SU-DHL-6 (cell line): Measurements from ENCODE around the gene HECTD4.

Experiments
- H2AFZ ChIP-seq: fragments of 200-600 bp; sonication (generic); 2 replicates; pipeline ENCODE4 v1.6.1; 2014; ENCODE audit warnings: low read depth, mild to moderate bottlenecking, moderate library complexity, mixed read lengths, antibody characterized with exemption, low read length; ENCODE audit not compliant: severe bottlenecking
- H3F3A ChIP-seq: fragments of 200-600 bp; shearing (Covaris generic); 2 replicates; pipeline ENCODE4 v1.6.0; 2016; ENCODE audit warnings: antibody characterized with exemption, mild to moderate bottlenecking; ENCODE audit not compliant: insufficient read depth
- H3K27ac ChIP-seq: fragments of 200-600 bp; sonication (generic); 2 replicates; pipeline ENCODE4 v1.5.1; 2016; ENCODE audit warnings: low read depth, mild to moderate bottlenecking, low read length, moderate library complexity, mixed read lengths
- H3K27me3 ChIP-seq: fragments of 200-600 bp; sonication (generic), shearing (Covaris generic); 2 replicates; pipeline ENCODE4 v1.6.0; 2014; ENCODE audit warnings: mild to moderate bottlenecking, low read length
- H3K36me3 ChIP-seq: fragments of 200-600 bp; sonication (generic); 2 replicates; pipeline ENCODE4 v1.6.1; 2014; ENCODE audit warnings: mild to moderate bottlenecking, low read length, mixed read lengths
- H3K4me2 ChIP-seq: fragments of 300-600, 200-600 bp; shearing (Covaris generic), sonication (generic); 2 replicates; pipeline ENCODE4 v1.6.0; 2014; ENCODE audit warnings: low read length, low read depth, mild to moderate bottlenecking; ENCODE audit not compliant: poor library complexity, severe bottlenecking
- H3K4me3 ChIP-seq: fragments of 200-600 bp; sonication (generic); 2 replicates; pipeline ENCODE4 v1.5.1; 2014; ENCODE audit warnings: antibody characterized with exemption, low read length, mild to moderate bottlenecking, mixed read lengths; ENCODE audit not compliant: insufficient read depth, poor library complexity, severe bottlenecking
- H3K79me2 ChIP-seq: fragments of 200-600 bp; sonication (generic); 2 replicates; pipeline ENCODE4 v1.6.1; 2014; ENCODE audit warnings: mild to moderate bottlenecking, low read length, moderate library complexity; ENCODE audit not compliant: insufficient read depth
- H3K9ac ChIP-seq: fragments of 200-600 bp; sonication (generic); 2 replicates; pipeline ENCODE4 v1.7.0; 2014; ENCODE audit warnings: mild to moderate bottlenecking, low read length
- H3K9me2 ChIP-seq: fragments of 200-600 bp; sonication (generic); replicated peaks from 2 replicates; pipeline ENCODE4 v1.6.1; 2014; ENCODE audit warnings: low read length; ENCODE audit not compliant: insufficient read depth
- H3K9me3 ChIP-seq: fragments of 200-600 bp; sonication (generic); 2 replicates; pipeline ENCODE4 v1.6.1; 2014; ENCODE audit warnings: low read length, mixed read lengths; ENCODE audit not compliant: insufficient read depth
- H4K20me1 ChIP-seq: fragments of 200-600 bp; sonication (generic); 2 replicates; pipeline ENCODE4 v1.6.1; 2014; ENCODE audit warnings: low read depth, mild to moderate bottlenecking, antibody characterized with exemption, low read length, moderate library complexity, mixed read lengths
- CTCF ChIP-seq: fragments of 200-600 bp; sonication (generic); IDR thresholded peaks from one replicate; pipeline ENCODE4 v1.5.1; 2017; ENCODE audit warnings: antibody characterized with exemption, mild to moderate bottlenecking, low read length, moderate library complexity; ENCODE audit not compliant: insufficient read depth, poor library complexity, severe bottlenecking
- EZH2phosphoT487 ChIP-seq: fragments of 200-600 bp; sonication (generic), shearing (Covaris generic); conservative IDR thresholded peaks from 2 replicates; pipeline ENCODE4 v1.6.1; 2018; ENCODE audit warnings: mild to moderate bottlenecking, antibody characterized with exemption, low read length, moderate library complexity, mixed read lengths

The HECTD4 gene

GRCh38 chr12:112149596-112149995 lies 232.6 kb downstream of the HECTD4 start:
- Histone ChIP-seq H3K9me2 (no peaks in the 10 kb centered on the region), H3K27ac (no peak overlapping the region), H3F3A (no peaks in the 10 kb centered on the region), H2AFZ (no peak overlapping the region), H4K20me1 (no peaks in the 10 kb centered on the region), H3K9me3 (no peaks in the 10 kb centered on the region), H3K9ac (no peak overlapping the region), H3K27me3 (no peaks in the 10 kb centered on the region), H3K36me3 (0 out of 2 replicates have a peak, but pooled peaks cover 5% of the 10 kb centered on the region), H3K4me3 (no peak overlapping the region), H3K4me2 (no peak overlapping the region), H3K79me2 (no peaks in the 10 kb centered on the region)
- no peak for TF ChIP-seq CTCF
- TF ChIP-seq EZH2phosphoT487: no peak

DNA sequence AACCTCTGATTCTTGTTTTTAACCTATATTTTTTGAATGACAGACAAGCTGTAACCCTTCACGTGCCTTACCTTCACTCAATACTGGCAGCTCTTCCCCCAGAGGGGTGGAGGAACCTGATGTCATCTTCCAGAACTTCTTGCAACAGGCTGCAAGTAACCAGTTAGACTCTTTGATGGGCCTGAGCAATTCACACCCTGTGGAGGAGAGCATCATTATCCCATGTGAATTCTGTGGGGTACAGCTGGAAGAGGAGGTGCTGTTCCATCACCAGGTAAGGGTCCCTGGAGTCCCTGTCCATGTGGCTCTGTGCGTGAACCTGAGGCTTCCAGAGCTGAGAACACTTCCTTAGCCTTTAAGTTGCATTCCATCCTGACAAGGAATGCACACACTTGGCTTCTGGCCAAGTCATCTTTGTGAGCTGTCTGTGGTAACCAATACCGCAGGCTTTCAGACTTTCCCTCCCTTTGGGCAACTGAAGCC lies 234.2 kb downstream of the HECTD4 start:
- no peak overlapping the region for H3K4me3 ChIP-seq
- H3K9me3 ChIP-seq: no peaks in the 10 kb centered on the region
- no peak overlapping the region for H3K9ac ChIP-seq
- no peak for TF ChIP-seq CTCF
- no peak for TF ChIP-seq EZH2phosphoT487
- H3K36me3 ChIP-seq: 0 out of 2 replicates have a peak, but pooled peaks cover 5% of the 10 kb centered on the region
- H4K20me1 ChIP-seq: no peaks in the 10 kb centered on the region
- H3K9me2 ChIP-seq: no peaks in the 10 kb centered on the region
- no peak overlapping the region for H3K4me2 ChIP-seq
- H2AFZ ChIP-seq: no peak overlapping the region
- no peaks in the 10 kb centered on the region for H3K27me3 ChIP-seq
- H3K79me2 ChIP-seq: no peaks in the 10 kb centered on the region
- H3F3A ChIP-seq: no peaks in the 10 kb centered on the region
- H3K27ac ChIP-seq: no peak overlapping the region

DNA sequence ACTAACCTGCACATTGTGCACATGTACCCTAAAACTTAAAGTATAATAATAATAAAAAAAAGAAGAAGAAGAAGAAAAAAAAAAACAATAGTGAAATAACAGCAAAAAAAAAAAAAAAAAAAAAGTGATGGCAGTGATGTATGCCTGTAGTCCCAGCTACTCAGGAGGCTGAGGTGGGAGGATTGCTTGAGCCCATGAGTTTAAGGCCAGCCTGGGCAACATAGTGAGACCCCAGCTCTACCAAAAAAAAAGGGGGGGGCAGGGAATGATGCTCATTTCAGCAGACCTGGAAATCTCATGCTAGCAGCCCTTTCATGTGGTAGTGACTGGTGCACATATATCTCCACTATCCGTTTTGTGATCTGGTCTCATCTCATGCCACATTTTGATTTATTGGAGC lies 236.1 kb downstream of the HECTD4 start:
- Histone ChIP-seq H3K79me2 (no peaks in the 10 kb centered on the region), H3K4me3 (no peak overlapping the region), H3K36me3 (0 out of 2 replicates have a peak, but pooled peaks cover 3% of the 10 kb centered on the region), H2AFZ (no peak overlapping the region), H3K27me3 (no peaks in the 10 kb centered on the region), H3F3A (no peaks in the 10 kb centered on the region), H3K27ac (no peak overlapping the region), H3K9me3 (no peaks in the 10 kb centered on the region), H3K4me2 (no peak overlapping the region), H3K9me2 (no peaks in the 10 kb centered on the region), H3K9ac (no peak overlapping the region), H4K20me1 (no peaks in the 10 kb centered on the region)
- no peak for TF ChIP-seq EZH2phosphoT487
- TF ChIP-seq CTCF: no peak

DNA sequence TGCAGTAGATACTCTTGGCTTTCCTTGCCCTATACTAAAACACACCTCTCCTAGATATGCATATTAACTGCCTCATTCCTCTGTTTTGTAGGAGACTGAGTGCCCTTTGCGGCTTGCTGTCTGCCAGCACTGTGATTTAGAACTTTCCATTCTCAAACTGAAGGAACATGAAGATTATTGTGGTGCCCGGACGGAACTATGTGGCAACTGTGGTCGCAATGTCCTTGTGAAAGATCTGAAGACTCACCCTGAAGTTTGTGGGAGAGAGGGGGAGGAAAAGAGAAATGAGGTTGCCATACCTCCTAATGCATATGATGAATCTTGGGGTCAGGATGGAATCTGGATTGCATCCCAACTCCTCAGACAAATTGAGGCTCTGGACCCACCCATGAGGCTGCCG lies 241.5 kb downstream of the HECTD4 start:
- H4K20me1 ChIP-seq: no peaks in the 10 kb centered on the region
- TF ChIP-seq CTCF (no peak), EZH2phosphoT487 (no peak)
- no peak overlapping the region for H3K9ac ChIP-seq
- H3F3A ChIP-seq: no peaks in the 10 kb centered on the region
- H3K79me2 ChIP-seq: no peaks in the 10 kb centered on the region
- no peak overlapping the region for H3K27ac ChIP-seq
- no peaks in the 10 kb centered on the region for H3K9me3 ChIP-seq
- H3K9me2 ChIP-seq: no peaks in the 10 kb centered on the region
- no peaks in the 10 kb centered on the region for H3K27me3 ChIP-seq
- no peak overlapping the region for H2AFZ ChIP-seq
- H3K36me3 ChIP-seq: 0 out of 2 replicates have a peak, but pooled peaks cover 3% of the 10 kb centered on the region
- H3K4me2 ChIP-seq: no peak overlapping the region
- no peak overlapping the region for H3K4me3 ChIP-seq
